ENCODE results near the gene PVALB. TPM values are rescaled to one million over a fixed set of nuclear protein-coding genes. Genes with fewer than 3 reads are reported as not detected.

The PVALB gene
- total and polyA plus RNA-seq, 2 donors (not counting 3 experiments of a cell fraction or from before 2014, with no cell fraction given), result not detected

DNA sequence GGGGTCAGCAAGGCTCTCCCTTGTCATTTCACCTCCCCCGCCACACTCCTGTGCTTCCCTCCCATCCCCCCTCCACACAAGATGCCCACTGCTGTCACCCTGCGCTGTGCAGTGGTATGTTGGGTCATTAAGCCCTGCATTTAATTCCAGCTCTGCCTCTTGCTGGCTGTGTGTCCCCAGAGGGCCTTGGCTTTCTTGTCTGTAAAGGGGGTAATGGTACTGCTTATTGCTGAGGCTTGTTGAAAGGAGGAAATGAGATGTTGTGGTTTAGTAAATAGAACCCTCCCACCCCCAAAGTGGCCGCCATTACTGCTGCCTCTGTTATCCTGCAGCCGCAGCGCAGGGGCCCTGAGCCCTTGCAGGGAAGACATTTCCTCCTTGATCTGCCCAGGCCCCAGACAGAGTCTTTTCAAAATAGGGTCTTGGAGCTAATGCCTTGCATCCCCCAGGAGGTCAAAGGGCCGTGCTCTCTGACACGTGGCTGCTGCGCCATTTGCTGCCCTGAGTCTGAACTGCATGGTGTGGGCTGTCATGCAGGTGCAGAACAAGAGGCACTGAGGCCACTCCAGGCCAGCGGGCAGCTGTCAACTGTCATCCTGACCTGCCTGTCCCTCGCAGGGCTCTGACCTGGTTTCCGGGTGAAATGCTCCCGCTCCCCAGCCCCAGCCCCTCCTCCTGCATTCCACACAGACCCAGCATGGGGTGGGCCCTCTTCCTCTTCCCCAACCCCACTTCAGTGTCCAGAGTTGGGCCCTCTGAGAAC is 18.7 kb downstream of the PVALB start:
- Histone ChIP-seq H3K4me3 (replicated peaks in 1 of 3; ENCODE audit: insufficient read depth in 1 of 3, low read depth in 1 of 3, low read length in 3 of 3) (no peak overlapping the region), H3K9ac (replicated peaks; ENCODE audit: extremely low read depth, insufficient read depth, low read length) (no peak overlapping the region), H3K4me1 (ENCODE audit: control insufficient read depth, extremely low read depth, insufficient read depth, low read length) (no peaks in the 10 kb centered on the region), H3K4me2 (ENCODE audit: insufficient read depth, low read length) (no peak overlapping the region), H3K9me1 (replicated peaks; ENCODE audit: control insufficient read depth, extremely low read depth, insufficient read depth, low read length) (no peaks in the 10 kb centered on the region), H3K9me3 (replicated peaks; ENCODE audit: control insufficient read depth, insufficient read depth, low read length) (no peaks in the 10 kb centered on the region), H3K27ac (ENCODE audit: insufficient read depth, low read depth, low read length) (no peak overlapping the region), H3K79me2 (ENCODE audit: control insufficient read depth, insufficient read depth, low read length) (no peaks in the 10 kb centered on the region), H3K36me3 (ENCODE audit: control insufficient read depth in 2 of 2, extremely low read depth in 1 of 2, insufficient read depth in 2 of 2, low read length in 2 of 2) (no peaks in the 10 kb centered on the region), H2AFZ (ENCODE audit: low read depth, low read length) (no peak overlapping the region), H3K27me3 (ENCODE audit: control insufficient read depth in 2 of 2, insufficient read depth in 2 of 2, low read length in 2 of 2) (peaks cover 9 to 13% of the 10 kb centered on the region in 2 experiments), H4K20me1 (replicated peaks; ENCODE audit: control insufficient read depth, extremely low read depth, insufficient read depth, low read length) (no peaks in the 10 kb centered on the region)
- no peak for DNase-seq (ENCODE audit: low read depth, low spot score)
- dilution Hi-C loops (cut with MboI; ENCODE audit: extremely low pct_ligation_motif_present, low sequenced_read_pairs) (no loop called here), intact Hi-C loops (cut with micrococcal nuclease) (no loop called here)
- ChIA-PET POLR2A (no interaction called here), CTCF (no interaction called here)
- no peak for FAIRE-seq
- TF ChIP-seq GATA2 (IDR thresholded peaks at IDR 0.05; ENCODE audit: insufficient read depth, insufficient read length, low read depth, low read length) (no peak), EZH2 (IDR thresholded peaks at IDR 0.05; ENCODE audit: borderline replicate concordance, low read depth, low read length, severe bottlenecking) (no peak), MYC (IDR thresholded peaks at IDR 0.05; ENCODE audit: low read depth, low read length) (no peak), POLR2A (IDR thresholded peaks at IDR 0.05; ENCODE audit: low read depth, low read length) (no peak), FOS (IDR thresholded peaks at IDR 0.05; ENCODE audit: borderline replicate concordance, insufficient read depth, low read length) (no peak), JUN (IDR thresholded peaks at IDR 0.05; ENCODE audit: borderline replicate concordance, insufficient read depth, insufficient read length, low read depth) (no peak), POLR2AphosphoS5 (IDR thresholded peaks at IDR 0.05; ENCODE audit: insufficient read depth, low read depth, low read length) (no peak)
- TF ChIP-seq, protein P1, sequence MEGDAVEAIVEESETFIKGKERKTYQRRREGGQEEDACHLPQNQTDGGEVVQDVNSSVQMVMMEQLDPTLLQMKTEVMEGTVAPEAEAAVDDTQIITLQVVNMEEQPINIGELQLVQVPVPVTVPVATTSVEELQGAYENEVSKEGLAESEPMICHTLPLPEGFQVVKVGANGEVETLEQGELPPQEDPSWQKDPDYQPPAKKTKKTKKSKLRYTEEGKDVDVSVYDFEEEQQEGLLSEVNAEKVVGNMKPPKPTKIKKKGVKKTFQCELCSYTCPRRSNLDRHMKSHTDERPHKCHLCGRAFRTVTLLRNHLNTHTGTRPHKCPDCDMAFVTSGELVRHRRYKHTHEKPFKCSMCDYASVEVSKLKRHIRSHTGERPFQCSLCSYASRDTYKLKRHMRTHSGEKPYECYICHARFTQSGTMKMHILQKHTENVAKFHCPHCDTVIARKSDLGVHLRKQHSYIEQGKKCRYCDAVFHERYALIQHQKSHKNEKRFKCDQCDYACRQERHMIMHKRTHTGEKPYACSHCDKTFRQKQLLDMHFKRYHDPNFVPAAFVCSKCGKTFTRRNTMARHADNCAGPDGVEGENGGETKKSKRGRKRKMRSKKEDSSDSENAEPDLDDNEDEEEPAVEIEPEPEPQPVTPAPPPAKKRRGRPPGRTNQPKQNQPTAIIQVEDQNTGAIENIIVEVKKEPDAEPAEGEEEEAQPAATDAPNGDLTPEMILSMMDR (IDR thresholded peaks at IDR 0.05; ENCODE audit: extremely low read depth in 1 of 2, insufficient read depth in 1 of 2, low read depth in 1 of 2, low read length in 2 of 2), result no peak
- TF ChIP-seq, protein P2, sequence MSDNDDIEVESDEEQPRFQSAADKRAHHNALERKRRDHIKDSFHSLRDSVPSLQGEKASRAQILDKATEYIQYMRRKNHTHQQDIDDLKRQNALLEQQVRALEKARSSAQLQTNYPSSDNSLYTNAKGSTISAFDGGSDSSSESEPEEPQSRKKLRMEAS (IDR thresholded peaks at IDR 0.05; ENCODE audit: insufficient read depth, insufficient read length), result no peak
- BruUV-seq (replicated peaks), result no TSS peak
